Measurements from ENCODE around the gene CNTN1. TPM values are rescaled to one million over a fixed set of nuclear protein-coding genes. Genes with fewer than 3 reads are reported as not detected.

Gene CNTN1
- total and polyA plus RNA-seq, 2 donors (not counting 1 experiment from before 2014, with no cell fraction given), result not detected

GRCh38 chr12:41023836-41024235 lies 331.6 kb downstream of the CNTN1 start:
- H3K27ac ChIP-seq (ENCODE audit: low read length in 2 of 2), result no peak overlapping the region
- whole genome bisulfite sequencing (ENCODE audit: insufficient coverage), result 50% methylated on average over 1 of the region's 1 CpG
- no peaks in the 10 kb centered on the region for H3K4me1 ChIP-seq (ENCODE audit: control insufficient read depth in 2 of 2, insufficient read depth in 2 of 2, low read length in 2 of 2)
- no peaks in the 10 kb centered on the region for H3K4me1 Mint-ChIP-seq
- intact Hi-C loops (cut with micrococcal nuclease), result no loop called here
- no peaks in the 10 kb centered on the region for H3K27me3 Mint-ChIP-seq
- H3K36me3 ChIP-seq (replicated peaks in 1 of 2; ENCODE audit: control extremely low read depth in 1 of 2, control insufficient read depth in 1 of 2, extremely low read depth in 1 of 2, insufficient read depth in 2 of 2, low read length in 1 of 2), result no peaks in the 10 kb centered on the region
- H2AFZ ChIP-seq (ENCODE audit: insufficient read depth, low read depth, low read length, poor library complexity, severe bottlenecking), result no peak overlapping the region
- DNase-seq (no peak), ATAC-seq (ENCODE audit: low read depth) (no peak)
- no peak overlapping the region for H3K27ac Mint-ChIP-seq
- ChIA-PET POLR2A (no interaction called here), CTCF (no interaction called here)
- no peak overlapping the region for H3K9ac ChIP-seq (ENCODE audit: low read length)
- H3K9me3 ChIP-seq (ENCODE audit: control extremely low read depth in 1 of 3, control insufficient read depth in 2 of 3, insufficient read depth in 1 of 3, low read length in 2 of 3), result no peaks in the 10 kb centered on the region
- H3K4me3 ChIP-seq (ENCODE audit: control extremely low read depth in 1 of 5, extremely low read depth in 1 of 5, insufficient read depth in 1 of 5, low read depth in 2 of 5, low read length in 4 of 5), result no peak overlapping the region
- no peak overlapping the region for H3K4me2 ChIP-seq (replicated peaks; ENCODE audit: low read depth, low read length, poor library complexity, severe bottlenecking)
- H3K27me3 ChIP-seq (replicated peaks in 1 of 4; ENCODE audit: control extremely low read depth in 1 of 4, control insufficient read depth in 3 of 4, insufficient read depth in 4 of 4, low read length in 3 of 4), result no peaks in the 10 kb centered on the region
- H3K9me3 Mint-ChIP-seq (ENCODE audit: insufficient read depth), result peaks cover 3% of the 10 kb centered on the region
- H4K20me1 ChIP-seq (ENCODE audit: control insufficient read depth, insufficient read depth, low read length, poor library complexity, severe bottlenecking), result no peaks in the 10 kb centered on the region
- H3K79me2 ChIP-seq (ENCODE audit: control insufficient read depth, insufficient read depth, low read length), result no peaks in the 10 kb centered on the region
- TF ChIP-seq CTCF (IDR thresholded peaks at IDR 0.05) (no peak), EZH2 (IDR thresholded peaks at IDR 0.05; ENCODE audit: borderline replicate concordance, insufficient read depth, low read depth, low read length, poor library complexity, severe bottlenecking) (no peak)
- H3K4me3 Mint-ChIP-seq, result no peak overlapping the region

GRCh38 chr12:41026151-41026550 lies 333.9 kb downstream of the CNTN1 start:
- H3K79me2 ChIP-seq (ENCODE audit: control insufficient read depth, insufficient read depth, low read length), result no peaks in the 10 kb centered on the region
- H2AFZ ChIP-seq (ENCODE audit: insufficient read depth, low read depth, low read length, poor library complexity, severe bottlenecking), result no peak overlapping the region
- no CpG with 5 or more reads among the region's 1 CpG for WGBS (ENCODE audit: insufficient coverage)
- Mint-ChIP-seq H3K4me3 (no peak overlapping the region), H3K9me3 (ENCODE audit: insufficient read depth) (peaks cover 3% of the 10 kb centered on the region), H3K27me3 (no peaks in the 10 kb centered on the region), H3K27ac (no peak overlapping the region), H3K4me1 (no peaks in the 10 kb centered on the region)
- POLR2A ChIA-PET, result no interaction called here
- H3K27ac ChIP-seq (ENCODE audit: low read length in 2 of 2), result no peak overlapping the region
- CTCF ChIA-PET, result no interaction called here
- H3K27me3 ChIP-seq (replicated peaks in 1 of 4; ENCODE audit: control extremely low read depth in 1 of 4, control insufficient read depth in 3 of 4, insufficient read depth in 4 of 4, low read length in 3 of 4), result no peaks in the 10 kb centered on the region
- H3K4me3 ChIP-seq (ENCODE audit: control extremely low read depth in 1 of 5, extremely low read depth in 1 of 5, insufficient read depth in 1 of 5, low read depth in 2 of 5, low read length in 4 of 5), result no peak overlapping the region
- H4K20me1 ChIP-seq (ENCODE audit: control insufficient read depth, insufficient read depth, low read length, poor library complexity, severe bottlenecking), result no peaks in the 10 kb centered on the region
- no peaks in the 10 kb centered on the region for H3K36me3 ChIP-seq (replicated peaks in 1 of 2; ENCODE audit: control extremely low read depth in 1 of 2, control insufficient read depth in 1 of 2, extremely low read depth in 1 of 2, insufficient read depth in 2 of 2, low read length in 1 of 2)
- no peak for ATAC-seq (ENCODE audit: low read depth)
- intact Hi-C loops (cut with micrococcal nuclease), result no loop called here
- no peak for DNase-seq
- no peak overlapping the region for H3K4me2 ChIP-seq (replicated peaks; ENCODE audit: low read depth, low read length, poor library complexity, severe bottlenecking)
- no peaks in the 10 kb centered on the region for H3K9me3 ChIP-seq (ENCODE audit: control extremely low read depth in 1 of 3, control insufficient read depth in 2 of 3, insufficient read depth in 1 of 3, low read length in 2 of 3)
- TF ChIP-seq CTCF (IDR thresholded peaks at IDR 0.05), result no peak
- no peaks in the 10 kb centered on the region for H3K4me1 ChIP-seq (ENCODE audit: control insufficient read depth in 2 of 2, insufficient read depth in 2 of 2, low read length in 2 of 2)
- H3K9ac ChIP-seq (ENCODE audit: low read length), result no peak overlapping the region
